ENCODE results near the gene CDC25C. TPM values are rescaled to one million over a fixed set of nuclear protein-coding genes. Genes with fewer than 3 reads are reported as not detected.

CDC25C gene
- 3.0 and 4.9 TPM in 2 replicates for total RNA-seq

GRCh38 chr5:138331449-138332368 lies at the start of gene CDC25C:
CDC25C (minus strand) TSS chr5:138331804; CDS start chr5:138331180, 624 bp downstream.

DNA sequence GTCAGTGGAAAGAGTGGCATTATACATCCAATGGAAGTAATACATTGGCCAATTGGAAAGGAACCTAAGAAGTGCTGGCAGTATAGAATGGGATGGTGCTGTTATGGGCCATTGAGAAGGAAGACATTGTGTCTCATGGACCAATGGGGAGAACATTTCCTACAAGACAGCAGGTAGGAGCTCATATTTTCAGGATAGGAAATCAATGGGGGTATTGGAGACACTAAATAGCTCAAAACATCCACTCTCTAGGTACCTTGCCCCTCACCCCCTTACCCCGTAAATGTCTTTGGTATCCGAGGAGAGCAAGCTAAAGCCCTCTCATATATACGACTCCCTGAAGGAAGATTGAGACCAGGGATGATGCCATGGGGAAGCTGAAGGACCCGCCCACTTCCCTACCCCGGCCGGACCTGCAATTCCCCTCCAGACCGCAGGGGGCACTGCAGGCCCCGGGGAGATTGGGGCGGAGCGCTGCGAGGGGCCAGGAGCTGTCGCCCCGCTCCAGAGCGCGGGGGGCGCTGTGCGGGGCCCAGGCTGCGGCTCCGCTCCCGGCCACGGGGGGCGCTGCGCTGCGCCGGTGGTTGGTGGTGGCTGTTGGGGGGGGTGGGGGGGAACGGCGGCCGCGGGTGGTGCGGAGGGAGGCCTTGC lies 20.6 kb upstream of the CDC25C start, which contains the start of gene KDM3B:
Gene KDM3B (plus strand): TSS at position 615 of the 651 bp plus-strand sequence. CDS start 111 bp downstream, outside the sequence.

GRCh38 chr5:138337685-138338410 lies 6.2 kb upstream of the CDC25C start, which contains the start of gene FAM53C:
FAM53C (plus strand) TSS chr5:138338266; CDS start chr5:138341336, 3,070 bp downstream.

DNA sequence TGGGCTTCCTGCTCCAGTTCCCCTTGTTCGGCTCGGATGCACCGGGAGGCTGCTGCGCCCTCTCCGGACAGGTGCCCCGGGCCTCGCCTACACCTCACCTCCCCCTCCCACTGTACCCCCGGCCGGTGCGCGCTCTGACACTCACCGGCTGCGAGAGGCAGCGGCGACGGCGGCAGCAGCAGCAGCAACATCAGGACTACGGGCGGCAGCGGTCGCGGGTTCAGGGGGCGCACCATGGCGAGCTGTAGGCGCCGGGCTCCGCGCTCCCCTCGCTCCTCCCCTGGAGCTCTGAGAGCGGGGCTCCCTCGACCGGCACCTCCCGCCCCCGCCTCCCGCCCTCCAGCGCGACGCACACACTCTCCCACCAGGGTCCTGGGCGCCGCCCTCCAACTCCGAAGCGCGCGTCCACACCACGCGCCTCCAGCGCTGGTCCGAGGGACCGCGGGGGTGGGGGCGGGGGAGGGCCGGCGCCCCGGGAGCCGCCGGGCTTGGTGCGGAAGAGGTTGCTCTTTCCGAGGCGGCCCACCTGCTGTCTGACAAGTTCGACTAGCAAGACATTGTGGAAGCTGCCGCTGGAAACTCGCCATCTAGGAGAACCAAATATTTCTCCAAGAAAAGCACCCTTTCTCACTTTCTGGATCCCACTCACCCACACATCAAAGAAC lies 57.3 kb downstream of the CDC25C start, which contains the start of gene GFRA3:
Gene GFRA3 (minus strand): TSS at position 433 of the 665 bp plus-strand sequence. CDS start 197 bp downstream, at position 236.

Other genes with a start within 250 kb of the CDC25C start
- gene WNT8A, start 247.8 kb downstream of the CDC25C start, total RNA-seq = not detected in 2 replicates
- gene NME5, start 192.4 kb downstream of the CDC25C start, total RNA-seq = 4.8 and 5.0 TPM in 2 replicates
- 38.8 and 46.0 TPM in 2 replicates for gene BRD8, start 153.2 kb downstream of the CDC25C start, total RNA-seq
- 59.3 and 69.1 TPM in 2 replicates for gene KIF20A, start 152.7 kb downstream of the CDC25C start, total RNA-seq
- gene CDC23, start 118.5 kb downstream of the CDC25C start, total RNA-seq = 18.9 and 21.1 TPM in 2 replicates
- not detected in 2 replicates for gene GFRA3, start 57.2 kb downstream of the CDC25C start, total RNA-seq
- 21.4 and 26.5 TPM in 2 replicates for gene FAM53C, start 6.5 kb upstream of the CDC25C start, total RNA-seq
- gene KDM3B, start 20.9 kb upstream of the CDC25C start, total RNA-seq = 39.6 and 45.8 TPM in 2 replicates
- gene REEP2, start 107.3 kb upstream of the CDC25C start, total RNA-seq = 6.8 and 10.2 TPM in 2 replicates
- gene EGR1, start 133.7 kb upstream of the CDC25C start, total RNA-seq = 1.3 and 16.2 TPM in 2 replicates
- 99.9 and 119 TPM in 2 replicates for gene ETF1, start 211.4 kb upstream of the CDC25C start, total RNA-seq
- gene HSPA9, start 243.6 kb upstream of the CDC25C start, total RNA-seq = 206 and 240 TPM in 2 replicates